Subcutaneous abdominal adipose tissue (tissue), 5 donors: ENCODE results near the gene TMBIM4.

Source experiments
- H3K27ac ChIP-seq: one replicate; pipeline ENCODE4 v1.7.0; 2013; ENCODE audit warnings: low read depth, mild to moderate bottlenecking, inconsistent platforms, low read length, moderate library complexity
- H3K27me3 ChIP-seq, 5 donors: one replicate each; pipeline ENCODE4 v1.7.0; 2013; ENCODE audit warnings: low read length in 5 of 5, inconsistent platforms in 1 of 5; ENCODE audit not compliant: control insufficient read depth in 5 of 5, insufficient read depth in 4 of 5
- H3K36me3 ChIP-seq, 5 donors: one replicate each; pipeline ENCODE4 v1.7.0; 2013; ENCODE audit warnings: low read length in 5 of 5; ENCODE audit not compliant: control insufficient read depth in 5 of 5, insufficient read depth in 5 of 5
- H3K4me1 ChIP-seq, 5 donors: one replicate each; pipeline ENCODE4 v1.7.0; 2013; ENCODE audit warnings: low read length in 5 of 5, mild to moderate bottlenecking in 3 of 5, moderate library complexity in 1 of 5; ENCODE audit not compliant: control insufficient read depth in 5 of 5, insufficient read depth in 5 of 5
- H3K4me3 ChIP-seq, 5 donors: one replicate each; pipeline ENCODE4 v1.7.0; 2013; ENCODE audit warnings: low read length in 5 of 5, low read depth in 1 of 5
- H3K9ac ChIP-seq, 5 donors: one replicate each; pipeline ENCODE4 v1.7.0; 2013; ENCODE audit warnings: low read length in 5 of 5, mild to moderate bottlenecking in 4 of 5, moderate library complexity in 3 of 5
- H3K9me3 ChIP-seq, 5 donors: one replicate each; pipeline ENCODE4 v1.7.0; 2013; ENCODE audit warnings: low read length in 5 of 5; ENCODE audit not compliant: control insufficient read depth in 5 of 5
- donor health status: healthy.
- donor health status: healthy.
- donor health status: healthy.
- donor health status: healthy.
- donor health status: healthy.

Gene TMBIM4

GRCh38 chr12:66164349-66164821 lies 5.4 kb downstream of the TMBIM4 start:
- Histone ChIP-seq H3K9me3 (no peaks in the 10 kb centered on the region), H3K27ac (no peak overlapping the region), H3K36me3 (peaks cover 2 to 10% (median 6%) of the 10 kb centered on the region in 5 donors), H3K9ac (no peak overlapping the region), H3K4me3 (no peak overlapping the region), H3K27me3 (no peaks in the 10 kb centered on the region), H3K4me1 (peaks cover 0 to 21% (median 14%) of the 10 kb centered on the region in 5 donors)

GRCh38 chr12:66163289-66163688 lies 6.5 kb downstream of the TMBIM4 start:
- Histone ChIP-seq H3K9me3 (no peaks in the 10 kb centered on the region), H3K27me3 (no peaks in the 10 kb centered on the region), H3K27ac (no peak overlapping the region), H3K4me1 (peaks cover 0 to 14% (median 8%) of the 10 kb centered on the region in 5 donors), H3K36me3 (peaks cover 6 to 19% (median 10%) of the 10 kb centered on the region in 5 donors), H3K9ac (no peak overlapping the region), H3K4me3 (no peak overlapping the region)

GRCh38 chr12:66162701-66163100 lies 7.1 kb downstream of the TMBIM4 start:
- H3K9ac ChIP-seq = no peak overlapping the region
- no peak overlapping the region for H3K4me3 ChIP-seq
- no peak overlapping the region for H3K27ac ChIP-seq
- H3K36me3 ChIP-seq = peaks cover 6 to 19% (median 10%) of the 10 kb centered on the region in 5 donors
- peaks cover 0 to 8% (median 4%) of the 10 kb centered on the region in 5 donors for H3K4me1 ChIP-seq
- no peaks in the 10 kb centered on the region for H3K27me3 ChIP-seq
- no peaks in the 10 kb centered on the region for H3K9me3 ChIP-seq

- no peaks in the 10 kb centered on the region for H3K4me1 ChIP-seq
- no peaks in the 10 kb centered on the region for H3K9me3 ChIP-seq
- peaks cover 4 to 19% (median 10%) of the 10 kb centered on the region in 5 donors for H3K36me3 ChIP-seq
Observed at GRCh38 chr12:66160704-66161103, 9.1 kb downstream of the TMBIM4 start.

GRCh38 chr12:66159123-66159522 lies 10.7 kb downstream of the TMBIM4 start:
- Histone ChIP-seq H3K27me3 (no peaks in the 10 kb centered on the region), H3K4me1 (peaks cover 0 to under 1% (median 0%) of the 10 kb centered on the region in 5 donors), H3K9me3 (no peaks in the 10 kb centered on the region), H3K4me3 (no peak overlapping the region), H3K9ac (no peak overlapping the region), H3K27ac (no peak overlapping the region), H3K36me3 (peaks cover 4 to 19% (median 10%) of the 10 kb centered on the region in 5 donors)

More at GRCh38 chr12:66160704-66161103, 9.1 kb downstream of the TMBIM4 start:
- no peak overlapping the region for H3K9ac ChIP-seq
- no peak overlapping the region for H3K27ac ChIP-seq
- no peak overlapping the region for H3K4me3 ChIP-seq
- H3K27me3 ChIP-seq = no peaks in the 10 kb centered on the region

- no peaks in the 10 kb centered on the region for H3K27me3 ChIP-seq
- no peak overlapping the region for H3K27ac ChIP-seq
- H3K9me3 ChIP-seq = no peaks in the 10 kb centered on the region
- H3K4me1 ChIP-seq = peaks cover 0 to 2% (median 0%) of the 10 kb centered on the region in 5 donors
- H3K4me3 ChIP-seq = no peak overlapping the region
- peaks cover 4 to 19% (median 10%) of the 10 kb centered on the region in 5 donors for H3K36me3 ChIP-seq
- H3K9ac ChIP-seq = no peak overlapping the region
Observed at GRCh38 chr12:66156654-66157053, 13.1 kb downstream of the TMBIM4 start.

- no peak overlapping the region for H3K27ac ChIP-seq
- H3K9ac ChIP-seq = peak overlapping the region in 1 of 5 donors; percentile 11
- H3K27me3 ChIP-seq = no peaks in the 10 kb centered on the region
- H3K36me3 ChIP-seq = peaks cover 4 to 20% (median 9%) of the 10 kb centered on the region in 5 donors
- peaks cover 0 to 2% (median 0%) of the 10 kb centered on the region in 5 donors for H3K4me1 ChIP-seq
- no peaks in the 10 kb centered on the region for H3K9me3 ChIP-seq
- no peak overlapping the region for H3K4me3 ChIP-seq
Observed at GRCh38 chr12:66154776-66155175, 15.0 kb downstream of the TMBIM4 start.

- Histone ChIP-seq H3K27me3 (no peaks in the 10 kb centered on the region), H3K9me3 (no peaks in the 10 kb centered on the region), H3K9ac (no peak overlapping the region), H3K27ac (no peak overlapping the region), H3K4me3 (no peak overlapping the region), H3K4me1 (peaks cover 0 to 2% (median 0%) of the 10 kb centered on the region in 5 donors), H3K36me3 (peaks cover 6 to 22% (median 10%) of the 10 kb centered on the region in 5 donors)
Observed at GRCh38 chr12:66152732-66153131, 17.1 kb downstream of the TMBIM4 start.

GRCh38 chr12:66149702-66150398 lies 19.9 kb downstream of the TMBIM4 start:
- Histone ChIP-seq H3K4me3 (no peak overlapping the region), H3K4me1 (peaks cover 0 to 9% (median 6%) of the 10 kb centered on the region in 5 donors), H3K9ac (no peak overlapping the region), H3K9me3 (no peaks in the 10 kb centered on the region), H3K27me3 (no peaks in the 10 kb centered on the region), H3K27ac (no peak overlapping the region), H3K36me3 (peaks cover 12 to 27% (median 16%) of the 10 kb centered on the region in 5 donors)
